NCI-H1694 (cell line): ENCODE measurements around the gene PPFIA1.

Experiments
- DNase-seq: peaks from one replicate; lab custom pipeline; 2025; lab: John Stamatoyannopoulos, UW

PPFIA1 gene

GRCh38 chr11:70415642-70416395, 145.3 kb downstream of the PPFIA1 start:
- no peak for DNase-seq

DNA sequence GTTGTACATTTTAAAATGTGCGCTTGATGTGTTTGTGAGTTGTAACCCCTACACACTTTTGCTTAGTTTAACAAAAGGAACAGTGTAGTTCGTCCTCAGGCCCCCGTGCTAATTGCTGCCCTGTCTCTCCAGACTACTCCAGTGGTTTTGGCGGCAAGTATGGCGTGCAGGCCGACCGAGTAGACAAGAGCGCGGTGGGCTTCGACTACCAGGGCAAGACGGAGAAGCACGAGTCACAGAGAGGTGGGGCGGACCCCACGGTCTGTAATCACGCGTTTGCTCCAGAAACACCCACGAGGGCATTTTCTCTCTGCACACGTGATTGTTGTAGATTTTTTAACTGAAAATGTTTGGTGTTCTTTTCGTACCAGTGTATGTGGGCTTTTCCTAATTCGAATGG, 146.4 kb downstream of the PPFIA1 start:
- DNase-seq, result no peak

DNA sequence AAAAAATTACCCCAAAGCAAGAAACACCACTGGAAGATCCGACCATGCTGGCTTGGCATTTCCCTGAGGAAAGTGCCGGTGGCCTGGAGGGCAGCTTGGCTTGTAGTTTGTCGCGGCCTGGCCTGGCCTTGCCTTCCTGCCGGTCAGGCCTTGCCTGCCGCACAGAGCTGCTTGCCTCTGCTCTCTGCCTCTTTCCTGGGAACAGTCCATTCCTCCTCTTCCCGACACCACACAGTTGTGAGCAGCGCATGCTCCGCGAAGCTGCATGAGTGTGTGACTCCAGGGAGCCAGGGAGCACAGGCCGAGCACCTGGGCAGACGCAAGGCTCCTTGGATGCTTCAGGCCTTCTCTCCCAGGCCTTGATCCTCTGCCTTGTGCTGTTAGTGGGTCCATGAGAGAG, 147.6 kb downstream of the PPFIA1 start:
- no peak for DNase-seq

DNA sequence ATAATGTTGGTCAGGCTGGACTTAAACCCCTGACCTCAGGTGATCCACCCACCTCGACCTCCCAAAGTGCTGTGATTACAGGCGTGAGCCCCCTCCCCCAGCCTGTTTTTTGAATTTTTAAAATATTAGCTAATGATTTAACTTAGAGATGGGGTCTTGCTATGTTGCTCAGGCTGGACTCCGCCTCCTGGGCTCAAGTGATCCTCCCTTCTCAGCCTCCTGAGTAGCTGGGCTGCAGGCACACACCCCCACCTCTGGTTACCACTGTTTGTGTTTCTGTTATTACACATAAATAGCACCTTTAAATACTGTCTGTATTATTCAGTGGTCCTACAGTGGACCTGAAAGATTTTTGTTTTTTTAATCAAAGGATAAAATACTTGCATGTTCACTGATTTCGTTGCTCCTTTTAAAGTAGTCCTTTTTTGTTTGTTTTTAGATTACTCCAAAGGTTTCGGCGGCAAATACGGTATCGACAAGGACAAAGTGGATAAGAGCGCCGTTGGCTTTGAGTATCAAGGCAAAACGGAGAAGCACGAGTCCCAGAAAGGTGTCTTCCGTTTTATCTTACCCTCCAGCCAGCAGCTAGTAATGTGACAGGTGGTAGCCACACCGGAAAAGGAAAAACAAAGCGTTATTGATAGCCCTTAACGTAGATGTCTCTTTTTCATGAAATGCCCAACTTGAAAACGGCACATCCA, 149.0 kb downstream of the PPFIA1 start:
- DNase-seq, result no peak

DNA sequence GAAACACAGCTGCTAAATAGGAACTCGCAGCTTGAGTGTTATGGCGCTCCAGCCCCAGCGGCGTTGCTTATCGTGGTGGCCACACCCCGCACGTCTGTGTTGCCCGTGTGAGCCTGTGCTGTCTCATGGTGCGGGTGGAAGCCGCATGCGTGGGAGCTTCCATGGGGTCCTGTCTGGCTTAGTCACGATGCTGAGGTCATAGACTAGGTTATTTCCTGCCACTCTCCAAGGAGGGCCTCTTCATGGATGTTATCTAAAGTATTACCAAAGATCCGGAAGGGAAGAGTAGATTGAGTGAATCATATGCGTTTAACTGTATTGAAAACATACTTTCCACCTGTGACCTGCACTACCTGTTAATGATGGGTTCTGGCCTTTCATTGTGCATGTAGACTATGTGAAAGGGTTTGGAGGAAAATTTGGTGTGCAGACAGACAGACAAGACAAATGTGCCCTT, 149.5 kb downstream of the PPFIA1 start:
- no peak for DNase-seq

- DNase-seq, result no peak
Measured at GRCh38 chr11:70420496-70420895, 150.0 kb downstream of the PPFIA1 start.

- DNase-seq, result no peak
Measured at GRCh38 chr11:70421123-70421522, 150.6 kb downstream of the PPFIA1 start.

DNA sequence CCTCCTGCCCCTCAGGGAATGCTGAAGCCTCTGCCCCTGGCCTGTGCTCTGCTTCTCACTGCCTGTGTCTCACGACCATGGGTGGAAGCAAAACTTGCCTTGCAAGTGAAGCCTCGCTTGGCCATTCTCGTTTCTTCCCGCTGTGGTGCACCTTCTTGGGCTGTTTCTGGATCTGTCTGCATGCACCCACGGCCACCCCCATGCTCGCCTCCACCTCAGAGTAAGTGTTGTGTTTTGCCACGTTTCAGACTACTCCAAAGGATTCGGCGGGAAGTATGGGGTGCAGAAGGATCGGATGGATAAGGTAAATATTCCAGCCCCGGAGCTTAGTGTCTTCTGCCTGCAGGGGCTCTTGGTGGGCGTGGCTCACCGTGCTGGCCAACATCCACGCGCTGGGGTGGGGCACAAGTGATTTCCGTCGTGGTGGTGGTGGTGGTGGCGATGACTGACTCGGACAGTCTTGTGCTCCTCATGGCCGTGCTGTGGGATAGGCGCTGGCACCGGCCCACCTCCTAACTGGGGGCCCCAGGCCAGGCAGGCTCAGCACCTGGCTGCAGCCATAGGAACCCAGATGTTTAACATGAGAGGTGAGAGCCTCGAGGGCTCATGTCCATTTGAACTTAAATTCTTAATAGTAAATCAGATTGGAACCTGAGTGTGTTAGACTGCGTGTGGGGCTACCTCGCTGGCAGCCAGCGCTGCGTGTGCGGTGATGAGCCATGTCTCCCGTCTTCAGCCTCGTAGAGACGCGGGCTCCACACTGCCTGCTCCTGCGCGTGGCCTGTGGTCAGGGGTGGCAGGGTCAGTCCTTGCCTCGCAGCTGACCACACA, 152.4 kb downstream of the PPFIA1 start:
- no peak for DNase-seq

- no peak for DNase-seq
Measured at GRCh38 chr11:70423523-70424505, 153.3 kb downstream of the PPFIA1 start.

DNA sequence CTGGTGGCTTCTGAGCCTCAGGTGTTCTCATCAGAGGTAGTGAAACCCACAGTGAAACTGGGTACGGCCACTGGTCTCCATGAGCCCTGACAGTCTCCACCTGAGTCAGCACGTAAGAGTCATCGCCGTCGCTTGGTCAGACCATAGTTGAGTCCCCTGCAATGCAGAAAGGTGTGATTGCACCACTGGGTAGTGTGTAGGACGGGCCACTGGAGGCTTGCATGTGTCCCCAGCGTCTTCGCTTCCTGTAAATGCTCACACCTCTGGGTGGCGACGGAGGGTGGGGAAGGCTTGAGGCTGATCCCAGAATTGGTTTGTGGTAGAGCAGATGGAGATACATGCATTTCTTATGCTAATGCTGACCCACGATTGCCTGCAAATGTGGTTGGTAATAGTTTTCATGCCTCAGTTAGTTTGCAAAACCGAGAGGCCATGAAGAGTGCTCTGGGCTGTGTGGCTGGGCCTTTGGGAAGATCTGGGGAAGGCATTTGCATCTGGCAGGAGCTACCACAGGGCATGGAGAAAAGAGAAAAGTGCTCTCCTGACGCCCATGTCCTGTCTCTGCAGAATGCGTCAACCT, 154.4 kb downstream of the PPFIA1 start:
- no peak for DNase-seq

DNA sequence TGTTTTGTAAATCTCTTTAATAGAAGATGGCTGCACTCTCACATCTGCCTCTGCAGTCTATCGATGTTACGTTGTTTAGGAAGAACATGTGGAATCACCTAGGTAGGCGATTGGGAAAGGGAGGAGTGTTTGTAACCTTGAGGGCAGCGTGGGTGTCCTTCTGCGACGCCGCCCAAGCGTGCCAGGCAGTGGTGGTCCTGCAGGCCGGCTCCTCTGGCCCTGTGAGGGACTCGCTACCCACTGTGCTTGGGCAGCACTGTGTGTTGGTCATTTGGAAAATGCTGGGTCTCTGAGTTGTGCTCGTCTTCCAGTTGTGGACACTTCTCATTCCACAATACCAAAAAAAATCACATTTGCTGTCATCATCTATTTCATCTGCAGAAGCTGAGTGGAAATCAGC, 156.9 kb downstream of the PPFIA1 start:
- no peak for DNase-seq

- DNase-seq, result no peak
Measured at GRCh38 chr11:70428701-70429427, 158.4 kb downstream of the PPFIA1 start.

- DNase-seq, result no peak
Measured at GRCh38 chr11:70429428-70429705, 158.9 kb downstream of the PPFIA1 start.

DNA sequence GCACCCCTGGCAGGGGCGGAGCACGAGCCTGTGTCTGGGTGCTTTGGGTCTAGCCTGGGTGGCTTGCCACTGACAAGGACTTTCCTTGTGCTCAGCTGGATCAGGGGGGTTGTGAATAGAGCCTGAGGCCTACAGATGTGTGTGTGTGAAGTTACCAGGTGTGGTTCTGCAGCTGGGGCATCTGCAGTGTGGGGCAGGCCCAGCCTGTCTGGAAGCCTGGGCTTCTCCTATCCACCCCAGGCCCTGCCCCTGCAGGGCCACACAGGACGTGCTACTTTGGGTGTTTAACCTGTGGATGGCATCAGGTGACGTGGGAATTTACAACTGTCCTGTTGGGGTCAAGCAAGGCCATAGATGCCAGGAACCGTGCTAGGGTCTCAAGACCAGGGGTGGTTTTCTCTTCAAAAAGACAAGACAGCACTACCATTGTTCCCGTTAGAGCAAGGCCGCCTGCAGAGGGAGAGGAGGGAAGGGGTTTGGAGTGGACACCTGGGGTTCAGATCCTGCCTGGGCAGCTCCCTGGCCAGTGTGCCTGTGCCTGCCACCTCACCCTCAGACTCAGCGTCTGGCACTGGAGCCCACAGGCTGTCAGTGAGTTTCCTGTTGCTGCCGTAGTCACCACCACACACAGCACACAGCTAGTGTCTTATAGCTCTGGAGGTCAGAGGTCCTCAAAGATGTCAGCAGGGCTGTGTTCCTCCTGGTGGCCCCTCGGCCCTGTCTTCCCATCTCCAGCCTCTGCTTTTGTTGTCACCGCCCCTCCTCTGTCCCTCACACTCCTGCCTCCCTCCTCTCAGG, 159.4 kb downstream of the PPFIA1 start:
- no peak for DNase-seq

DNA sequence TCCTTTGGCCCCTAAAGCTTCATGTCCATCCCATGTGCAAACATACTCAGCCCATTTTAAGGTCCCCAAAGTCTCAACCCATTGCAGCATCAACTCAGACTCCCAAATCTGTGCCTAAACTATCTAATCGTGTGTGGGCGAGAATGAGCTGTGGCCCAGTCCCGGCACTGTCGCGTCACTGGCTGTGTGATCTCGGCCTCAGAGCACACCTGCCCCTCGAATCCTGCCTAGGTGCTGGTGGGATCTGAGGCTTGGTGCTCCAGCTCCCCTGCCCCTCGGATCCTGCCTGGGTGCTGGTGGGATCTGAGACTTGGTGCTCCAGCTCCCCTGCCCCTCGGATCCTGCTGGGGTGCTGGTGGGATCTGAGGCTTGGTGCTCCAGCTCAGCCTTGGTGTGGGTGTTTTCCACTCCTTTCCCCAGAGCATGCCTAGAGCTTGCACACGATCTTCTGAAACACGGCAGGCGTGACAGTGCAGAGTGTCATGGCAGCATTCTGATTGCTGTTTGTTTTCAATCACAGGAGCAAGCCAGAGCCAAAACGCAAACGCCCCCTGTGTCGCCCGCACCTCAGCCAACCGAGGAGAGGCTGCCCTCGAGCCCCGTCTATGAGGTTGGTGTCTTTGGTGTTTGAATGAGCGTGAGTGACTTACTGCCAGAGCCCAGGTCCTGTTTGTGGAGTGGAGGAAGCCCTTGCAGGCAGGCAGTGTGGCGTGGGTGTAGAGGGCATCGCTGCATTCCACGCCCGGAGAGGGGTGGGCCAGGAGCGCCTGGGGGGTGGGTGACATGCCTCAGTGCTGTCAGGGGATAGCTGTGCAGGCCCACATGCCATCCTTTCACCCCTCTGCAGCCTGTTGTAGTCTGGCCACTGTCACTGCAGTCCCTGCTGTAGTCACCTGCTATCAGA, 160.4 kb downstream of the PPFIA1 start:
- DNase-seq, result no peak

GRCh38 chr11:70431611-70432010, 161.1 kb downstream of the PPFIA1 start:
- DNase-seq, result no peak

- DNase-seq, result no peak
Measured at GRCh38 chr11:70432065-70432464, 161.6 kb downstream of the PPFIA1 start.

DNA sequence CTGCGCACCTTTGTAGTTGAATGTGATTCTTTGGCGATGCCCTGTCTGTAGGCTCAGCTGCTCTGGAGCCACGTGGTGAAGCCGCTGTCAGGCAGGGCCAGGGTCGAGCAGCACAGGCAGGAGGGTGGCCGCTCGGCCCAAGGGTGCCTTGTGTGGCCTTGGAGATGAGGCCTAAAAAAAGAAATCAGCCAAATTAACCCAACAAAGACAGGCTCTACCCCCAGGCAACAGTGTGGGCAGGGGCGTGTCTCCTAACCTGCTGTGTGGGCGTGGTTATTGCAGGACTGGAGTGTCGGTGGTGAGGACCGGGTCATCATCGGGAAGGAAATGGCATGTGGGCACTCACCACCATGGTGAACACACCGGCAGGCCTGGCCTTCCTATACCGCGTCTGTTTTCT, 162.1 kb downstream of the PPFIA1 start:
- DNase-seq, result no peak

DNA sequence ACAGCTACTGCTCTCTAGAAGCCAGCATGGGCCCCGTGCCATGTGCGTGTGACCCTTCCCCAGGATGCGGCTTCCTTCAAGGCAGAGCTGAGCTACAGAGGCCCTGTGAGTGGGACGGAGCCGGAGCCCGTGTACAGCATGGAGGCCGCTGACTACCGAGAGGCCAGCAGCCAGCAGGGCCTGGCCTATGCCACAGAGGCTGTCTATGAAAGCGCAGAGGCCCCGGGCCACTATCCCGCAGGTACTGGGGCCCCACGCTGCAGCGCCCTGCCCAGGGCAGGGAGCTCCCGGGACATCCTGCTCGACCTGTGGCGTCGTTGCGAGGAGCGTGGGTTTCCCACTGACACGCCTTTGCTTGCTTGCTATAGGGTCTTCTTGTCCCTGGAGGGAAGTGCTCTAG, 162.5 kb downstream of the PPFIA1 start:
- DNase-seq, result no peak
